HG02943 (cell line): Measurements from ENCODE around the gene IL1RAPL1.

Source experiments
- ATAC-seq: cut with Tn5 transposase; IDR thresholded peaks from one replicate; pipeline ENCODE4 v1.9.1; 2021; ENCODE audit warnings: mild to moderate bottlenecking, low read depth, moderate library complexity; ENCODE audit not compliant: unreplicated experiment

Gene IL1RAPL1

GRCh38 chrX:28625223-28625622, 38.0 kb downstream of the IL1RAPL1 start:
- ATAC-seq = no peak

GRCh38 chrX:28626515-28626914, 39.3 kb downstream of the IL1RAPL1 start:
- ATAC-seq = no peak

GRCh38 chrX:28628120-28628519, 40.9 kb downstream of the IL1RAPL1 start:
- ATAC-seq = no peak

- no peak for ATAC-seq
Observed at GRCh38 chrX:28638775-28639174, 51.5 kb downstream of the IL1RAPL1 start.

- ATAC-seq = no peak
Observed at GRCh38 chrX:28639451-28639850, 52.2 kb downstream of the IL1RAPL1 start.

- no peak for ATAC-seq
Observed at GRCh38 chrX:28649541-28649940, 62.3 kb downstream of the IL1RAPL1 start.

GRCh38 chrX:28651186-28651585, 63.9 kb downstream of the IL1RAPL1 start:
- no peak for ATAC-seq

GRCh38 chrX:28659269-28659668, 72.0 kb downstream of the IL1RAPL1 start:
- no peak for ATAC-seq

GRCh38 chrX:28665778-28666177, 78.5 kb downstream of the IL1RAPL1 start:
- no peak for ATAC-seq

- ATAC-seq = no peak
Observed at GRCh38 chrX:28668303-28668702, 81.1 kb downstream of the IL1RAPL1 start.

- no peak for ATAC-seq
Observed at GRCh38 chrX:28668957-28669356, 81.7 kb downstream of the IL1RAPL1 start.

- ATAC-seq = no peak
Observed at GRCh38 chrX:28670074-28670473, 82.8 kb downstream of the IL1RAPL1 start.

- ATAC-seq = no peak
Observed at GRCh38 chrX:28675173-28675572, 87.9 kb downstream of the IL1RAPL1 start.

GRCh38 chrX:28693101-28693500, 105.9 kb downstream of the IL1RAPL1 start:
- ATAC-seq = no peak

GRCh38 chrX:28697732-28698131, 110.5 kb downstream of the IL1RAPL1 start:
- no peak for ATAC-seq

GRCh38 chrX:28701222-28701621, 114.0 kb downstream of the IL1RAPL1 start:
- no peak for ATAC-seq

- ATAC-seq = no peak
Observed at GRCh38 chrX:28706964-28707363, 119.7 kb downstream of the IL1RAPL1 start.

GRCh38 chrX:28709421-28709820, 122.2 kb downstream of the IL1RAPL1 start:
- ATAC-seq = no peak

GRCh38 chrX:28717864-28718263, 130.6 kb downstream of the IL1RAPL1 start:
- no peak for ATAC-seq

- ATAC-seq = no peak
Observed at GRCh38 chrX:28718450-28718849, 131.2 kb downstream of the IL1RAPL1 start.

- no peak for ATAC-seq
Observed at GRCh38 chrX:28719620-28720019, 132.4 kb downstream of the IL1RAPL1 start.

- ATAC-seq = no peak
Observed at GRCh38 chrX:28752330-28752729, 165.1 kb downstream of the IL1RAPL1 start.

- ATAC-seq = no peak
Observed at GRCh38 chrX:28756175-28756574, 168.9 kb downstream of the IL1RAPL1 start.
